ENCODE measurements around the gene COL9A3. TPM values are rescaled to one million over a fixed set of nuclear protein-coding genes. Genes with fewer than 3 reads are reported as not detected.

The COL9A3 gene
- total RNA-seq, 1 experiment from 2014 or later = 136 TPM

GRCh38 chr20:62811720-62812119 is 5.1 kb upstream of the COL9A3 start (continued):
- TF ChIP-seq ZNF512 (CRISPR knock-in tag; IDR thresholded peaks at IDR 0.05; ENCODE audit: borderline replicate concordance) = no peak
- TF ChIP-seq TEAD4 (CRISPR knock-in tag; IDR thresholded peaks at IDR 0.05) = no peak
- TF ChIP-seq MAX (CRISPR knock-in tag; IDR thresholded peaks at IDR 0.05) = no peak
- no peak for TF ChIP-seq HMGA2 (CRISPR knock-in tag; IDR thresholded peaks at IDR 0.05)
- TF ChIP-seq ETV6 (CRISPR knock-in tag; IDR thresholded peaks at IDR 0.05) = no peak
- TF ChIP-seq CDX4 (CRISPR knock-in tag; IDR thresholded peaks at IDR 0.05; ENCODE audit: borderline replicate concordance) = no peak
- TF ChIP-seq MYBL2 (CRISPR knock-in tag; IDR thresholded peaks at IDR 0.05) = no peak
- TF ChIP-seq TP53 (CRISPR knock-in tag; IDR thresholded peaks at IDR 0.05) = no peak
- TF ChIP-seq, protein P1, sequence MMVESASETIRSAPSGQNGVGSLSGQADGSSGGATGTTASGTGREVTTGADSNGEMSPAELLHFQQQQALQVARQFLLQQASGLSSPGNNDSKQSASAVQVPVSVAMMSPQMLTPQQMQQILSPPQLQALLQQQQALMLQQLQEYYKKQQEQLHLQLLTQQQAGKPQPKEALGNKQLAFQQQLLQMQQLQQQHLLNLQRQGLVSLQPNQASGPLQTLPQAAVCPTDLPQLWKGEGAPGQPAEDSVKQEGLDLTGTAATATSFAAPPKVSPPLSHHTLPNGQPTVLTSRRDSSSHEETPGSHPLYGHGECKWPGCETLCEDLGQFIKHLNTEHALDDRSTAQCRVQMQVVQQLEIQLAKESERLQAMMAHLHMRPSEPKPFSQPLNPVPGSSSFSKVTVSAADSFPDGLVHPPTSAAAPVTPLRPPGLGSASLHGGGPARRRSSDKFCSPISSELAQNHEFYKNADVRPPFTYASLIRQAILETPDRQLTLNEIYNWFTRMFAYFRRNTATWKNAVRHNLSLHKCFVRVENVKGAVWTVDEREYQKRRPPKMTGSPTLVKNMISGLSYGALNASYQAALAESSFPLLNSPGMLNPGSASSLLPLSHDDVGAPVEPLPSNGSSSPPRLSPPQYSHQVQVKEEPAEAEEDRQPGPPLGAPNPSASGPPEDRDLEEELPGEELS (CRISPR knock-in tag; IDR thresholded peaks at IDR 0.05) = no peak
- no peak for TF ChIP-seq CREM (CRISPR knock-in tag; IDR thresholded peaks at IDR 0.05)
- TF ChIP-seq, protein P2, sequence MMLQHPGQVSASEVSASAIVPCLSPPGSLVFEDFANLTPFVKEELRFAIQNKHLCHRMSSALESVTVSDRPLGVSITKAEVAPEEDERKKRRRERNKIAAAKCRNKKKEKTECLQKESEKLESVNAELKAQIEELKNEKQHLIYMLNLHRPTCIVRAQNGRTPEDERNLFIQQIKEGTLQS (CRISPR knock-in tag; conservative IDR thresholded peaks at IDR 0.05) = no peak
- TF ChIP-seq, protein P3, sequence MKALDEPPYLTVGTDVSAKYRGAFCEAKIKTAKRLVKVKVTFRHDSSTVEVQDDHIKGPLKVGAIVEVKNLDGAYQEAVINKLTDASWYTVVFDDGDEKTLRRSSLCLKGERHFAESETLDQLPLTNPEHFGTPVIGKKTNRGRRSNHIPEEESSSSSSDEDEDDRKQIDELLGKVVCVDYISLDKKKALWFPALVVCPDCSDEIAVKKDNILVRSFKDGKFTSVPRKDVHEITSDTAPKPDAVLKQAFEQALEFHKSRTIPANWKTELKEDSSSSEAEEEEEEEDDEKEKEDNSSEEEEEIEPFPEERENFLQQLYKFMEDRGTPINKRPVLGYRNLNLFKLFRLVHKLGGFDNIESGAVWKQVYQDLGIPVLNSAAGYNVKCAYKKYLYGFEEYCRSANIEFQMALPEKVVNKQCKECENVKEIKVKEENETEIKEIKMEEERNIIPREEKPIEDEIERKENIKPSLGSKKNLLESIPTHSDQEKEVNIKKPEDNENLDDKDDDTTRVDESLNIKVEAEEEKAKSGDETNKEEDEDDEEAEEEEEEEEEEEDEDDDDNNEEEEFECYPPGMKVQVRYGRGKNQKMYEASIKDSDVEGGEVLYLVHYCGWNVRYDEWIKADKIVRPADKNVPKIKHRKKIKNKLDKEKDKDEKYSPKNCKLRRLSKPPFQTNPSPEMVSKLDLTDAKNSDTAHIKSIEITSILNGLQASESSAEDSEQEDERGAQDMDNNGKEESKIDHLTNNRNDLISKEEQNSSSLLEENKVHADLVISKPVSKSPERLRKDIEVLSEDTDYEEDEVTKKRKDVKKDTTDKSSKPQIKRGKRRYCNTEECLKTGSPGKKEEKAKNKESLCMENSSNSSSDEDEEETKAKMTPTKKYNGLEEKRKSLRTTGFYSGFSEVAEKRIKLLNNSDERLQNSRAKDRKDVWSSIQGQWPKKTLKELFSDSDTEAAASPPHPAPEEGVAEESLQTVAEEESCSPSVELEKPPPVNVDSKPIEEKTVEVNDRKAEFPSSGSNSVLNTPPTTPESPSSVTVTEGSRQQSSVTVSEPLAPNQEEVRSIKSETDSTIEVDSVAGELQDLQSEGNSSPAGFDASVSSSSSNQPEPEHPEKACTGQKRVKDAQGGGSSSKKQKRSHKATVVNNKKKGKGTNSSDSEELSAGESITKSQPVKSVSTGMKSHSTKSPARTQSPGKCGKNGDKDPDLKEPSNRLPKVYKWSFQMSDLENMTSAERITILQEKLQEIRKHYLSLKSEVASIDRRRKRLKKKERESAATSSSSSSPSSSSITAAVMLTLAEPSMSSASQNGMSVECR (CRISPR knock-in tag; IDR thresholded peaks at IDR 0.05; ENCODE audit: borderline replicate concordance) = no peak

- Mint-ChIP-seq H3K36me3 (peaks cover 3% of the 10 kb centered on the region; the same call in 1 of the 2 replicates), H3K4me3 (no peak overlapping the region), H3K27me3 (ENCODE audit: low read depth) (no peaks in the 10 kb centered on the region; the same call in 1 of the 2 replicates), H3K9me3 (no peaks in the 10 kb centered on the region), H3K27ac (no peak overlapping the region), H3K4me1 (peaks cover 11% of the 10 kb centered on the region)
- ATAC-seq (no peak), DNase-seq (ENCODE audit: low spot score) (no peak)
- POLR2A ChIA-PET = no interaction called here
- CTCF ChIA-PET = no interaction called here
- TF ChIP-seq KAT7 (CRISPR knock-in tag; IDR thresholded peaks at IDR 0.05; ENCODE audit: borderline replicate concordance) (no peak), ZBTB21 (CRISPR knock-in tag; IDR thresholded peaks at IDR 0.05; ENCODE audit: borderline replicate concordance) (no peak), ZNF425 (CRISPR knock-in tag; conservative IDR thresholded peaks at IDR 0.05) (no peak), HMGXB4 (CRISPR knock-in tag; IDR thresholded peaks at IDR 0.05) (no peak)
- TF ChIP-seq, protein P4, sequence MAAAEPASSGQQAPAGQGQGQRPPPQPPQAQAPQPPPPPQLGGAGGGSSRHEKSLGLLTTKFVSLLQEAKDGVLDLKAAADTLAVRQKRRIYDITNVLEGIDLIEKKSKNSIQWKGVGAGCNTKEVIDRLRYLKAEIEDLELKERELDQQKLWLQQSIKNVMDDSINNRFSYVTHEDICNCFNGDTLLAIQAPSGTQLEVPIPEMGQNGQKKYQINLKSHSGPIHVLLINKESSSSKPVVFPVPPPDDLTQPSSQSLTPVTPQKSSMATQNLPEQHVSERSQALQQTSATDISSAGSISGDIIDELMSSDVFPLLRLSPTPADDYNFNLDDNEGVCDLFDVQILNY (CRISPR knock-in tag; IDR thresholded peaks at IDR 0.05) = no peak
- TF ChIP-seq, protein P1 (CRISPR knock-in tag; IDR thresholded peaks at IDR 0.05) = no peak
Observed at GRCh38 chr20:62812181-62812906, 4.5 kb upstream of the COL9A3 start.

Measured in WTC11 (cell line).